ENCODE data around the gene KIF25.

GRCh38 chr6:167956983-167957492 lies 40.4 kb upstream of the KIF25 start:
- TF ChIP-seq CTCF (IDR thresholded peaks at IDR 0.05) (no peak), BHLHE40 (IDR thresholded peaks at IDR 0.05; ENCODE audit: low read depth, low read length) (no peak), EP300 (IDR thresholded peaks at IDR 0.05) (no peak), JUN (IDR thresholded peaks at IDR 0.05) (no peak), NPAS2 (CRISPR knock-in tag; IDR thresholded peaks at IDR 0.05; ENCODE audit: borderline replicate concordance) (no peak)
- TF ChIP-seq, protein P1, sequence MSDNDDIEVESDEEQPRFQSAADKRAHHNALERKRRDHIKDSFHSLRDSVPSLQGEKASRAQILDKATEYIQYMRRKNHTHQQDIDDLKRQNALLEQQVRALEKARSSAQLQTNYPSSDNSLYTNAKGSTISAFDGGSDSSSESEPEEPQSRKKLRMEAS (IDR thresholded peaks at IDR 0.05), result no peak

Measured in A549 (cell line).